OCI-LY7 (cell line): Measurements from ENCODE around the gene LMX1B. TPM values are rescaled to one million over a fixed set of nuclear protein-coding genes. Genes with fewer than 3 reads are reported as not detected.

ENCODE experiments used
- BruUV-seq: library from RNA; stranded (reverse); fragments of 400-500 nt; replicated peaks from 2 replicates; lab custom pipeline; 2021; lab: Mats Ljungman, UMichigan
- CTCF ChIA-PET: fragments of 300-600 bp; sonication (Branson Sonifier 250); formaldehyde crosslinking; loops from one replicate; lab custom pipeline; 2022; ENCODE audit warnings: antibody characterized with exemption; ENCODE audit not compliant: unreplicated experiment; lab: Charles Lee
- POLR2A ChIA-PET: fragments of 300-600 bp; sonication (Branson Sonifier 250); formaldehyde crosslinking; loops from one replicate; lab custom pipeline; 2022; ENCODE audit warnings: antibody characterized with exemption; lab: Charles Lee
- DNase-seq: peaks from one replicate; pipeline ENCODE4 v3.0.0-alpha.2; 2015; ENCODE audit warnings: low spot score
- H2AFZ ChIP-seq: fragments of 200-600 bp; sonication (generic), shearing (Covaris generic); 2 replicates; pipeline ENCODE4 v1.6.1; 2014; ENCODE audit warnings: mild to moderate bottlenecking, antibody characterized with exemption, low read length, moderate library complexity
- H3K27ac ChIP-seq: fragments of 200-600 bp; sonication (generic); 2 replicates; pipeline ENCODE4 v1.5.1; 2014; ENCODE audit warnings: mixed run types, low read depth, mild to moderate bottlenecking, moderate library complexity, low read length, inconsistent platforms; ENCODE audit not compliant: poor library complexity, severe bottlenecking
- H3K36me3 ChIP-seq: fragments of 200-600 bp; sonication (generic); 2 replicates; pipeline ENCODE4 v1.6.1; 2014; ENCODE audit warnings: mild to moderate bottlenecking, antibody characterized with exemption, low read length, moderate library complexity, mixed read lengths; ENCODE audit not compliant: insufficient read depth
- H3K4me1 ChIP-seq: fragments of 200-600 bp; sonication (generic); 2 replicates; pipeline ENCODE4 v1.5.1; 2014; ENCODE audit warnings: mild to moderate bottlenecking, low read length; ENCODE audit not compliant: insufficient read depth, poor library complexity, severe bottlenecking
- H3K4me2 ChIP-seq: fragments of 200-600 bp; sonication (generic); 2 replicates; pipeline ENCODE4 v1.6.1; 2014; ENCODE audit warnings: mild to moderate bottlenecking, low read length
- H3K4me3 ChIP-seq: fragments of 200-600 bp; sonication (generic); 2 replicates; pipeline ENCODE4 v1.5.1; 2014; ENCODE audit warnings: mild to moderate bottlenecking, low read depth, low read length; ENCODE audit not compliant: poor library complexity, severe bottlenecking
- H3K79me2 ChIP-seq: fragments of 200-600 bp; sonication (generic); 2 replicates; pipeline ENCODE4 v1.6.1; 2016; ENCODE audit warnings: low read depth, mild to moderate bottlenecking, low read length, moderate library complexity, mixed read lengths; ENCODE audit not compliant: insufficient read depth
- H3K9me2 ChIP-seq: fragments of 200-600 bp; sonication (generic); 2 replicates; pipeline ENCODE4 v1.6.1; 2016; ENCODE audit warnings: mild to moderate bottlenecking, low read length, mixed read lengths; ENCODE audit not compliant: insufficient read depth
- H3K9me3 ChIP-seq: fragments of 200-600 bp; sonication (generic); 2 replicates; pipeline ENCODE4 v1.6.1; 2014; ENCODE audit warnings: mild to moderate bottlenecking, mixed run types, low read length, mixed read lengths
- H4K20me1 ChIP-seq: fragments of 200-600 bp; sonication (generic); 2 replicates; pipeline ENCODE4 v1.6.1; 2014; ENCODE audit warnings: mild to moderate bottlenecking, antibody characterized with exemption, low read length, moderate library complexity, mixed read lengths; ENCODE audit not compliant: insufficient read depth
- EZH2phosphoT487 ChIP-seq: fragments of 200-600 bp; sonication (generic); IDR thresholded peaks from 2 replicates; pipeline ENCODE4 v1.6.1; 2018; ENCODE audit warnings: low read depth, borderline replicate concordance, mild to moderate bottlenecking, mixed run types, antibody characterized with exemption, low read length, moderate library complexity, mixed read lengths
- intact Hi-C: fragments of 100-400 bp; cut with micrococcal nuclease; formaldehyde crosslinking; loops from one replicate; pipeline ENCODE4 v1.10.0; 2022; ENCODE audit not compliant: unreplicated experiment
- total RNA-seq, 2 experiments: library from RNA; depleted of rRNA in 1 of 2; stranded (reverse); fragments of >200 nt in 1 of 2; shearing (Covaris generic) in 1 of 2; gene quantifications; 2 replicates each; pipeline ENCODE4 v1.2.3, GENCODE V29; 2014 to 2022
- TF ChIP-seq, protein P1 (sequence below): fragments of 200-600 bp; sonication (generic); conservative IDR thresholded peaks from 2 replicates; pipeline ENCODE4 v1.5.1; 2014; ENCODE audit warnings: mild to moderate bottlenecking, antibody characterized with exemption, low read length, moderate library complexity, mixed read lengths

The LMX1B gene
- total RNA-seq, 2 experiments from 2014 or later: not detected

DNA sequence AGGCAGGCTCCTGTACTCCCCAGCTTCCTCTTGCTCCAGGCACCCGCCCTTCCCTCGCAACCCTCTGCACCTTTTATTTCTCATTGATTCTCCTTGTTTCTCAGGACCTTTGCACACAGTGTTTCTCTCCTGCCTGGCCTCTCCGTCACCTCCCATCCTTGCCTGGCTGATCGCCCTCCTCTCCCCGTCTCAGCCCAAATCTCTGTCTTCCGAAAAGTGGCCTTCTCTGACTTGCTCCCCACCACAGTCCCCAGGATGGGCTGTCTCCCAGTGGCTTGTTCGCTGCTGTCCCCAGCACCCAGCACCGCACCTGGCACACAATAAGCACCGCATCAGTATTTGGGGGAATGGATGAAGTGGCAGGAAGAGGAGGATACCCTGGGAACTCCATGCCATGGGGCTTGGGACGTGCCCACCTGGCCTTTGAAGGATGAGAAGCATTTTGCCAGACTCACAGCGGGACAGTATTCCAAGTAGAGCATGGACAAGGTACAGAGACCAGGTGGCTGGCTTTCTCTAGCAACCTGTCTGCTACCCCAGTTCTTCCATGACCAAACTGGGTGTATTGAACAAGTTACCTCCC is 62.5 kb downstream of the LMX1B start:
- Histone ChIP-seq H2AFZ (no peak overlapping the region), H4K20me1 (no peaks in the 10 kb centered on the region), H3K4me1 (no peaks in the 10 kb centered on the region), H3K9me2 (no peaks in the 10 kb centered on the region), H3K4me3 (no peak overlapping the region), H3K36me3 (no peaks in the 10 kb centered on the region), H3K4me2 (no peak overlapping the region), H3K27ac (no peak overlapping the region), H3K9me3 (no peaks in the 10 kb centered on the region), H3K79me2 (no peaks in the 10 kb centered on the region)
- no TSS peak for BruUV-seq
- CTCF ChIA-PET: no interaction called here
- intact Hi-C loops: no loop called here
- DNase-seq: no peak
- POLR2A ChIA-PET: no interaction called here
- no peak for TF ChIP-seq EZH2phosphoT487
- TF ChIP-seq, protein P1, sequence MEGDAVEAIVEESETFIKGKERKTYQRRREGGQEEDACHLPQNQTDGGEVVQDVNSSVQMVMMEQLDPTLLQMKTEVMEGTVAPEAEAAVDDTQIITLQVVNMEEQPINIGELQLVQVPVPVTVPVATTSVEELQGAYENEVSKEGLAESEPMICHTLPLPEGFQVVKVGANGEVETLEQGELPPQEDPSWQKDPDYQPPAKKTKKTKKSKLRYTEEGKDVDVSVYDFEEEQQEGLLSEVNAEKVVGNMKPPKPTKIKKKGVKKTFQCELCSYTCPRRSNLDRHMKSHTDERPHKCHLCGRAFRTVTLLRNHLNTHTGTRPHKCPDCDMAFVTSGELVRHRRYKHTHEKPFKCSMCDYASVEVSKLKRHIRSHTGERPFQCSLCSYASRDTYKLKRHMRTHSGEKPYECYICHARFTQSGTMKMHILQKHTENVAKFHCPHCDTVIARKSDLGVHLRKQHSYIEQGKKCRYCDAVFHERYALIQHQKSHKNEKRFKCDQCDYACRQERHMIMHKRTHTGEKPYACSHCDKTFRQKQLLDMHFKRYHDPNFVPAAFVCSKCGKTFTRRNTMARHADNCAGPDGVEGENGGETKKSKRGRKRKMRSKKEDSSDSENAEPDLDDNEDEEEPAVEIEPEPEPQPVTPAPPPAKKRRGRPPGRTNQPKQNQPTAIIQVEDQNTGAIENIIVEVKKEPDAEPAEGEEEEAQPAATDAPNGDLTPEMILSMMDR: no peak

DNA sequence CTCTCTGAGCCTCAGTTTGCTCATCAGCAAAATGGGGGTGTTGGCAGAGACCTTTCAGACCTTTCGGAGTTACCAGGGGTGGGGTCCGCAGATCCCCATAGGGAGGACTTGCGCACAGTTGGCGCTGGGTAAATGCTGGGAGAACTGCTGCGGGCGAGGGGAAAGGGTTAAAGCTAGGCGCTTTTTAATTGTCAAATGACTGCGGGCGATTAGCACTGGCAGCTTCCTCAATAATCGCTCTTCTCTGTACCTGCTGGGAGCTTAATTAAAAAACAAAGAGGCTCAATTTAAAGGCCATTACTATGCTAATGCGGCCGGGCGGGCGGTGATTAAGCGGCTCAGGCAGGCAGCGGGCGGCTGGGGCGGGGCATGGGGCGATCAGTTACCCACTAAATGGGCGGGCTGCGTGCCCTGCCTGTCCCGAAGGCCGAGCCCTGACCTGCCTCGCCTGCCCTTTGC is 63.0 kb downstream of the LMX1B start:
- ChIA-PET CTCF (no interaction called here), POLR2A (no interaction called here)
- no peak for DNase-seq
- no peaks in the 10 kb centered on the region for H3K4me1 ChIP-seq
- no peak overlapping the region for H2AFZ ChIP-seq
- H3K79me2 ChIP-seq: no peaks in the 10 kb centered on the region
- no peaks in the 10 kb centered on the region for H3K9me3 ChIP-seq
- no peaks in the 10 kb centered on the region for H3K36me3 ChIP-seq
- H3K4me3 ChIP-seq: no peak overlapping the region
- intact Hi-C loops: no loop called here
- no peaks in the 10 kb centered on the region for H3K9me2 ChIP-seq
- BruUV-seq: no TSS peak
- no peak overlapping the region for H3K4me2 ChIP-seq
- TF ChIP-seq EZH2phosphoT487: no peak
- TF ChIP-seq, protein P1: no peak
- no peak overlapping the region for H3K27ac ChIP-seq
- H4K20me1 ChIP-seq: no peaks in the 10 kb centered on the region

DNA sequence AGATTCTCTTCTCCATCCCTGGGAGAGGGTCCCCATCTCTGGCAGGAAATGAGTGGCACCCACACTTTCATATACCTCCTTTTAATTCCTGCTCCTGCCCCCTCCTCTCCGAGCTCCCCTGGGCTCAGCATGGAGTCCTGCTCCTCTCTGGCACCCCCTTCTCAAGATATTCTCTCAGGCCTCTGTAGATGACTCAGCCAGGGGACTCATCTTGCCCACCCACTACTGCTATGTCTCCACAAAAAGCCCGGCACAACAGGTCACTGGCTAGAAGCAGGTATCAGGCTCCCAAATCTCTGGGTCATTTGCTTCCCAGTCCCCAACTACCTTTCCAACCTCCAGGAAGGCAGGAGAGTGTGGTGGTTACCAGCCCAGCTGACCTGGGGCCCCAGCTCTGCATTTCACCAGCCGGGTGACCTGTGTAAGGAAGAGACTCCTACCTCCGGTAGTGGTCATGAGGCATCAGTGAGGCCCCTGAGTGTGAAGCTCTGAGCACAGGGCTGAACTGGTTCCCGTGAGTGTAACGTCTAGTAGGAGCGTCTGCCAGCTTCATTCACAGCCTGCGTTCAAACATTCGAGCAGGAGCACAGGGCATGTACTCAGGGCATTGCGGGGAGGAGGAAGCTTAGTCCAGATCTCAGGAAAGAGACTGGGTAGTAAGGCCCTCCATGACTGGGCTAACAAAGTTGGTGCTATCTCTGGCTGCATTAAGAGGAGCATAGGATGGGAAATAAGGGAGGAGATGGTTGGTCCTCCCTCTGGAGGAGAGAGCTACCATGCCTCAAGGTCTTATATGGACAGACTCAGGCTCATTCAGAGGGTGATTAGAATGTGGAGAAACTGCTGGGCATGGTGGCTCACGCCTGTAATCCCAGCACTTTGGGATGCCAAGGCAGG is 63.7 kb downstream of the LMX1B start:
- Histone ChIP-seq H3K4me2 (no peak overlapping the region), H3K9me2 (no peaks in the 10 kb centered on the region), H3K36me3 (no peaks in the 10 kb centered on the region), H3K4me3 (no peak overlapping the region), H3K9me3 (no peaks in the 10 kb centered on the region), H4K20me1 (no peaks in the 10 kb centered on the region), H3K4me1 (no peaks in the 10 kb centered on the region), H3K27ac (no peak overlapping the region), H2AFZ (no peak overlapping the region), H3K79me2 (no peaks in the 10 kb centered on the region)
- intact Hi-C loops: no loop called here
- ChIA-PET POLR2A (no interaction called here), CTCF (no interaction called here)
- TF ChIP-seq, protein P1: no peak
- no peak for TF ChIP-seq EZH2phosphoT487
- no peak for DNase-seq
- no TSS peak for BruUV-seq
